ENCODE data around the gene AFAP1.

Gene AFAP1

GRCh38 chr4:7808752-7809151 is 130.9 kb downstream of the AFAP1 start:
- in situ Hi-C loops (cut with MboI; ENCODE audit: low sequenced_read_pairs) = no loop called here

GRCh38 chr4:7808181-7808580 is 131.5 kb downstream of the AFAP1 start:
- in situ Hi-C loops (cut with MboI; ENCODE audit: low sequenced_read_pairs) = no loop called here

- in situ Hi-C loops (cut with MboI; ENCODE audit: low sequenced_read_pairs) = no loop called here
Observed at GRCh38 chr4:7807351-7807921, 132.2 kb downstream of the AFAP1 start.

- in situ Hi-C loops (cut with MboI; ENCODE audit: low sequenced_read_pairs) = no loop called here
Observed at GRCh38 chr4:7806338-7807090, 133.1 kb downstream of the AFAP1 start.

GRCh38 chr4:7805533-7806337 is 133.9 kb downstream of the AFAP1 start:
- in situ Hi-C loops (cut with MboI; ENCODE audit: low sequenced_read_pairs) = no loop called here

- in situ Hi-C loops (cut with MboI; ENCODE audit: low sequenced_read_pairs) = no loop called here
Observed at GRCh38 chr4:7804756-7805385, 134.8 kb downstream of the AFAP1 start.

GRCh38 chr4:7803992-7804755 is 135.5 kb downstream of the AFAP1 start:
- in situ Hi-C loops (cut with MboI; ENCODE audit: low sequenced_read_pairs) = no loop called here

- in situ Hi-C loops (cut with MboI; ENCODE audit: low sequenced_read_pairs) = no loop called here
Observed at GRCh38 chr4:7803371-7803770, 136.3 kb downstream of the AFAP1 start.

- in situ Hi-C loops (cut with MboI; ENCODE audit: low sequenced_read_pairs) = no loop called here
Observed at GRCh38 chr4:7802093-7802726, 137.5 kb downstream of the AFAP1 start.

- in situ Hi-C loops (cut with MboI; ENCODE audit: low sequenced_read_pairs) = no loop called here
Observed at GRCh38 chr4:7801641-7802040, 138.0 kb downstream of the AFAP1 start.

GRCh38 chr4:7801001-7801400 is 138.7 kb downstream of the AFAP1 start:
- in situ Hi-C loops (cut with MboI; ENCODE audit: low sequenced_read_pairs) = no loop called here

- in situ Hi-C loops (cut with MboI; ENCODE audit: low sequenced_read_pairs) = no loop called here
Observed at GRCh38 chr4:7800410-7800809, 139.3 kb downstream of the AFAP1 start.

- in situ Hi-C loops (cut with MboI; ENCODE audit: low sequenced_read_pairs) = no loop called here
Observed at GRCh38 chr4:7799736-7800135, 139.9 kb downstream of the AFAP1 start.

- in situ Hi-C loops (cut with MboI; ENCODE audit: low sequenced_read_pairs) = no loop called here
Observed at GRCh38 chr4:7799306-7799705, 140.4 kb downstream of the AFAP1 start.

GRCh38 chr4:7798178-7798995 is 141.3 kb downstream of the AFAP1 start:
- in situ Hi-C loops (cut with MboI; ENCODE audit: low sequenced_read_pairs) = no loop called here

- in situ Hi-C loops (cut with MboI; ENCODE audit: low sequenced_read_pairs) = no loop called here
Observed at GRCh38 chr4:7797330-7797729, 142.3 kb downstream of the AFAP1 start.

- in situ Hi-C loops (cut with MboI; ENCODE audit: low sequenced_read_pairs) = no loop called here
Observed at GRCh38 chr4:7795983-7796382, 143.7 kb downstream of the AFAP1 start.

- in situ Hi-C loops (cut with MboI; ENCODE audit: low sequenced_read_pairs) = no loop called here
Observed at GRCh38 chr4:7793186-7793585, 146.5 kb downstream of the AFAP1 start.

GRCh38 chr4:7792616-7793015 is 147.0 kb downstream of the AFAP1 start:
- in situ Hi-C loops (cut with MboI; ENCODE audit: low sequenced_read_pairs) = no loop called here
